ENCODE measurements around the gene RNF214.
"Not testable (repeated sequence)": the region's sequence is repeated elsewhere in the genome, so short reads cannot be mapped to it uniquely, and the experiment has no call there.

Gene RNF214

GRCh38 chr11:117315285-117316196 lies 83.1 kb downstream of the RNF214 start:
- DNase-seq (ENCODE audit: low read depth): no peak

GRCh38 chr11:117316197-117316961 lies 83.9 kb downstream of the RNF214 start, which contains the start of gene BACE1:
Gene BACE1, minus strand, starts transcription at chr11:117316256. Its CDS starts 461 bp downstream, at chr11:117315795.
- DNase-seq (ENCODE audit: low read depth): peak; percentile 52

- no peak for DNase-seq (ENCODE audit: low read depth)
Measured at GRCh38 chr11:117318738-117319137, 86.3 kb downstream of the RNF214 start.

- no peak for DNase-seq (ENCODE audit: low read depth)
Measured at GRCh38 chr11:117319214-117319840, 86.9 kb downstream of the RNF214 start.

GRCh38 chr11:117327255-117327566 lies 94.7 kb downstream of the RNF214 start:
- DNase-seq (ENCODE audit: low read depth): not testable (repeated sequence)

GRCh38 chr11:117327567-117328374 lies 95.3 kb downstream of the RNF214 start, which contains the start of gene CEP164:
Gene CEP164, plus strand, starts transcription at chr11:117327854. Its CDS starts 10,733 bp downstream, at chr11:117338587.
- DNase-seq (ENCODE audit: low read depth): peak; percentile 93

GRCh38 chr11:117328375-117329010 lies 96.0 kb downstream of the RNF214 start:
- no peak for DNase-seq (ENCODE audit: low read depth)

- no peak for DNase-seq (ENCODE audit: low read depth)
Measured at GRCh38 chr11:117332843-117333242, 100.4 kb downstream of the RNF214 start.

- DNase-seq (ENCODE audit: low read depth): no peak
Measured at GRCh38 chr11:117333917-117334316, 101.4 kb downstream of the RNF214 start.

GRCh38 chr11:117334896-117335295 lies 102.4 kb downstream of the RNF214 start:
- DNase-seq (ENCODE audit: low read depth): no peak

- DNase-seq (ENCODE audit: low read depth): no peak
Measured at GRCh38 chr11:117335399-117335798, 102.9 kb downstream of the RNF214 start.

Data from GM04504 (cell line).